Measurements from ENCODE around the gene EGFL7.

The EGFL7 gene

DNA sequence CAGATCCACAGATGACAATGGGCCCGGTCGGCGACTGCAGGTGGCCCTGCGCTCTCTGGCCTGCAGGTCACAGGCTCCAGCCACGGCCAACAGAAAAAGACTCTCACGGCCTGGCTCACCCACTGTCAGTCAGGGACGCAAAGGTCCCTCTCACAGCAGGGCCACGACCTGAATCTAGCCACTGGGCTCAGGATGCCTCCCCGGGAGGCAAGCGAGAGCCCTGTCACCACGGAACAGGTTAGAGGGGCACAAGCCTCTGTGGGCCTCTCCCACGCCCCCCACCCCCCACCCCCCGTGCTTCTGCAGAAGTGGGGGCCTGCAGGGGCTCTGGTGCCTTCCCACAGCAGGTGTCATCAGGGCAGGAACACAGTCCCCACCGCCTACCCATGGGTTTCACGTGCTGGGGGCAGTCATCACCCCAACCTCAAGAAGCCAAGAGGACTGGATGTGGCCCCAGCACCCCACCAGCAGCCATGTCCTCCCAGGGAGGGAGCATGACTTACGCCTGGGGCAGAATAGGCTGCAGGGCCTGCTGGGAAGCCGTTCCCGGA lies 17.3 kb upstream of the EGFL7 start:
- no peak for TF ChIP-seq CTCF (IDR thresholded peaks at IDR 0.05; ENCODE audit: low read depth, low read length, missing control alignments)
- in situ Hi-C loops (cut with HindIII; ENCODE audit: low sequenced_read_pairs): no loop called here
- DNase-seq (ENCODE audit: low read depth): no peak
- H3K4me3 ChIP-seq (ENCODE audit: low read depth, low read length): no peak overlapping the region

GRCh38 chr9:136645903-136646754 lies 16.6 kb upstream of the EGFL7 start:
- H3K4me3 ChIP-seq (ENCODE audit: low read depth, low read length): no peak overlapping the region
- no peak for DNase-seq (ENCODE audit: low read depth)
- TF ChIP-seq CTCF (IDR thresholded peaks at IDR 0.05; ENCODE audit: low read depth, low read length, missing control alignments): no peak
- in situ Hi-C loops (cut with HindIII; ENCODE audit: low sequenced_read_pairs): no loop called here

GRCh38 chr9:136646827-136647711 lies 15.6 kb upstream of the EGFL7 start:
- in situ Hi-C loops (cut with HindIII; ENCODE audit: low sequenced_read_pairs): no loop called here
- no peak overlapping the region for H3K4me3 ChIP-seq (ENCODE audit: low read depth, low read length)
- TF ChIP-seq CTCF (IDR thresholded peaks at IDR 0.05; ENCODE audit: low read depth, low read length, missing control alignments): no peak
- DNase-seq (ENCODE audit: low read depth): no peak

DNA sequence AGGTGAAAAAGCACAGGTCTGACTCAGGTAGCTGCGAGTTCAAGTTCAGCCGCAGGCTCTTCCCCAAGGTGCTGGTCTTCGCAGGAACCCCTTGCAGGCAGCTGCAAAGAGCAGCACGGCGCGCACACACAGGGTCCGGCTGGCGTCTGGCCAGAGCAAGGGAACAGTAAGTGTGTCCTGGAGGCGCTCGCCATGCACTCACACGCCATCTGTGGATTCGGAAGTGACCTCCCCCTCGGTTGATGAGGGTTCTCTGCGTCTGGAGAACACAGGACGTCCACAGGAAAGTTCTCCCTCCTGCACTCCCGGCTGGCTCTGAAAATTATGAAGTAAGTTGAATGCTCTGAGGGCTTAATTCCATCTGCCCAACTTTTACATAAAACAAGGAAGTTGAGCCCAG lies 14.0 kb upstream of the EGFL7 start:
- no peak overlapping the region for H3K4me3 ChIP-seq (ENCODE audit: low read depth, low read length)
- TF ChIP-seq CTCF (IDR thresholded peaks at IDR 0.05; ENCODE audit: low read depth, low read length, missing control alignments): no peak
- in situ Hi-C loops (cut with HindIII; ENCODE audit: low sequenced_read_pairs): no loop called here
- DNase-seq (ENCODE audit: low read depth): no peak

DNA sequence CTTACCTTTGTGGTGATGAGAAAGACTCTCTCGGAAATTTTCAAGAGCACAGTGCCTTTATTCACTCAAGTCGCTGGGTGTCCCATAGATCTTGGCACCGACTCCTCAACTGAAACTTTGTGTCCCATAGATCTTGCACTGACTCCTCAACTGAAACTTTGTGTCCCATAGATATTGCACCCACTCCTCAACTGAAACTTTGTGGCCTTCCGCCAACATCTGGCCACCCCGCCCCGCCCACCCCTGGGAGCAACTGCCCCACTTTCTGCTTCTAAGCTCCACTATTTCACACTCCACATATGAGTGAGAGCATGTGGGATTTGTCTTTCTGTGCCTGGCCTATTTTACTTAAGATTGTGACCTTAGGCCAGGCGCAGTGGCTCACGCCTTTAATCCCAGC lies 12.7 kb upstream of the EGFL7 start:
- TF ChIP-seq CTCF (IDR thresholded peaks at IDR 0.05; ENCODE audit: low read depth, low read length, missing control alignments): no peak
- in situ Hi-C loops (cut with HindIII; ENCODE audit: low sequenced_read_pairs): no loop called here
- H3K4me3 ChIP-seq (ENCODE audit: low read depth, low read length): no peak overlapping the region
- DNase-seq (ENCODE audit: low read depth): no peak

- no peak for DNase-seq (ENCODE audit: low read depth)
- H3K4me3 ChIP-seq (ENCODE audit: low read depth, low read length): no peak overlapping the region
- in situ Hi-C loops (cut with HindIII; ENCODE audit: low sequenced_read_pairs): no loop called here
- no peak for TF ChIP-seq CTCF (IDR thresholded peaks at IDR 0.05; ENCODE audit: low read depth, low read length, missing control alignments)
Measured at GRCh38 chr9:136650648-136651047, 12.1 kb upstream of the EGFL7 start.

All from astrocyte of the cerebellum (primary cell).